Astrocyte of the spinal cord (primary cell): ENCODE measurements around the gene TNFRSF14.
A peak's percentile ranks its signal among the peaks of the same experiment; 100 is the strongest.

Experiments
- DNase-seq: peaks from one replicate; pipeline ENCODE4 v3.0.0; 2011; ENCODE audit warnings: low read depth, low spot score
- H3K4me3 ChIP-seq: 2 replicates; pipeline ENCODE4 v1.5.1; 2011; ENCODE audit warnings: low read depth, mild to moderate bottlenecking, low read length, moderate library complexity
- in situ Hi-C: cut with HindIII; loops from 2 replicates; pipeline ENCODE4 v1.10.0; 2017; ENCODE audit warnings: low sequenced_read_pairs
- TF ChIP-seq, protein P1 (sequence below): IDR thresholded peaks from 2 replicates; pipeline ENCODE4 v1.5.1; 2012; ENCODE audit warnings: low read depth, mild to moderate bottlenecking, low read length, inconsistent platforms

The TNFRSF14 gene

DNA sequence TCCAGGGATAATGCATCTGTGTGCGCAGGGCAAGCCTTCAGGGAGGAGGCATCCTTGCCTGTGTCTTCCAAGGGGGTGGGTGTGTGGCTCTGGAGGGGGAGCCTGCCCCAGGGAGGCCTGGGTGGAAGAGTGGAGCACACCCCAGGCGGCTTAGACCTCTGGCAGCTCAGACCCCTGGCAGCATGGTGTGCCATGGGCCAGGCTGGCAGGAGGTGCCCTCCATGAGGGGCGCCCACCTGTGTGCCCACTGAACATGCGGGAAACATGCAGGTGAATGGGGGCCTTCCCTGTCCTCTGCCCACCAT, 28.7 kb upstream of the TNFRSF14 start:
- no peak overlapping the region for H3K4me3 ChIP-seq
- in situ Hi-C loops, result no loop called here
- DNase-seq, result no peak
- TF ChIP-seq, protein P1, sequence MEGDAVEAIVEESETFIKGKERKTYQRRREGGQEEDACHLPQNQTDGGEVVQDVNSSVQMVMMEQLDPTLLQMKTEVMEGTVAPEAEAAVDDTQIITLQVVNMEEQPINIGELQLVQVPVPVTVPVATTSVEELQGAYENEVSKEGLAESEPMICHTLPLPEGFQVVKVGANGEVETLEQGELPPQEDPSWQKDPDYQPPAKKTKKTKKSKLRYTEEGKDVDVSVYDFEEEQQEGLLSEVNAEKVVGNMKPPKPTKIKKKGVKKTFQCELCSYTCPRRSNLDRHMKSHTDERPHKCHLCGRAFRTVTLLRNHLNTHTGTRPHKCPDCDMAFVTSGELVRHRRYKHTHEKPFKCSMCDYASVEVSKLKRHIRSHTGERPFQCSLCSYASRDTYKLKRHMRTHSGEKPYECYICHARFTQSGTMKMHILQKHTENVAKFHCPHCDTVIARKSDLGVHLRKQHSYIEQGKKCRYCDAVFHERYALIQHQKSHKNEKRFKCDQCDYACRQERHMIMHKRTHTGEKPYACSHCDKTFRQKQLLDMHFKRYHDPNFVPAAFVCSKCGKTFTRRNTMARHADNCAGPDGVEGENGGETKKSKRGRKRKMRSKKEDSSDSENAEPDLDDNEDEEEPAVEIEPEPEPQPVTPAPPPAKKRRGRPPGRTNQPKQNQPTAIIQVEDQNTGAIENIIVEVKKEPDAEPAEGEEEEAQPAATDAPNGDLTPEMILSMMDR, result no peak

DNA sequence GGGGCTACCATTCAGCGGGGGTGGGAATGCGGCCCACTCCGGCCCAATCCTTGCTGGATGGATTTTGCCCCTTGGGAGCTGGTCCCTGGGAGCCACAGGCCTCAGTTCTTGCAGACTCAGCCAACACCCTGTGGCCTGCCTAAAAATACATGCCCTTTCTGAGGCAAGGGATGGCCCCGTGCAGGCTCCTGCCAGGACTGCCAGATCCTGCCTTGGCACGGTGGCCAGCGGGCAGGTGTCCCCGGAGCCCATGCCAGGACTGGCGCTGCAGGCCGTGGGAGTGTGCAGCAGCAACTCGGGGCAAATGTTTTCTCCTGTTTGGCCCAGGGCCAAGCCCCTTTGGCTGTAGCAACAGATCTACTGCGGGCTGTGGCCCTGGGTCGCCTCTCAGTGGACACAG, 28.2 kb upstream of the TNFRSF14 start:
- no peak overlapping the region for H3K4me3 ChIP-seq
- DNase-seq, result no peak
- in situ Hi-C loops, result no loop called here
- TF ChIP-seq, protein P1, result no peak

DNA sequence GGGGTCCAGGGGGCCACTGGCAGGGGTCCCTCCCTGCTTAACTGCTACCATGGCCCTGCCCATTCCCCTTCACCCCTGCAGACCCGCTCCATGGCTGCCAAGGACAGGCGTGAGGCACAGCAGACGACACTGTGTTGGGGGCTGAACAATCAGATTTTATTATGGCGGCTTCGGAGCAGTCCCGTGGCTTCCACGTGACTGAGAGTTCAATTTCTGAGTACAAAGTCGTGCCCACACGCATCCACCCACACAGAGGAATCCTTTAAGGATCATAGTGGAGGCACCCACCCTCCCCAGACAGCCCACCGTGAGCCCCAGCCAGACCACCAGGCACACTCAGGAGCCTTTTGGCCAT, 27.6 kb upstream of the TNFRSF14 start:
- in situ Hi-C loops, result no loop called here
- DNase-seq, result no peak
- TF ChIP-seq, protein P1, result no peak
- no peak overlapping the region for H3K4me3 ChIP-seq

DNA sequence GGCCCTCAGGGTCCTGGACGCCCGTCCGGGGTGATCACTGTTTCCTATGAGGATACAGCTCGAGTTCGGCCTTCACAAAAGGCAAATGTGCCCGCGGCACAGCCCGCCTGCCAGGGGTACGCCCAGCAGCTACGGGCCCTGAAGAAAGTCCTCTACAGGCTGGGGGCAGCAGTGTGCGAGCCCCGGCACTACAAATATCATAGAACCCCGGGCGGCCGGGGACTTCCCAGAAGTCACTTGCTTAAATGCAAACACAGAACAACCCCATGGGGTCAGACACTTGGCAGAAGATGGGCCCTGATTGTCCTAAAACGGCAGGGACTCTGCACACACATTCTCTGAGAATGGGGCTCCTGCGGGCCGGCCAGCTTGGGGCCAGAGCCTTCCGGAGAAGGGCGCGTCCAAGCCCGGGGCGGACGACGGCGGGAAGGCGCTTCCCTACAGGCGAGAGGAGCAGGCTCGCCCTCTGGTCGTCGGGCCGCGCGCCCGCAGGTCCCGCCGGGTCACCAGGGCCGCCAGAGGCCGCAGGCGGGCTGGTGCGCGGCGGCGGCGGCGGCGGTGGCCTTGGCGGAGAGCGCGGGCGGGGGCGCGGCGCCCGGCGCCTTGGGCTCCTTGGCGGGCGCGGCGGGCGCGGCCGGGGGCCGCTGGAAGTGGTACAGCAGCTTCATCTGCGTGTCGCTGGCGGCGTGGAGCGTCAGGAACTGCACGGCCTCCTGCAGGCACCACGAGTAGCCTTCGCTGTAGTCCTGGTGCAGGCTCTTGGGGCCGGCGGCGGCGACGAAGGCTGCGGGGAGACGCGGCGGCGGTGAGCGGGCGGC, 27.0 kb upstream of the TNFRSF14 start:
- TF ChIP-seq, protein P1, result peak; percentile 4
- in situ Hi-C loops, result no loop called here
- H3K4me3 ChIP-seq, result no peak overlapping the region
- DNase-seq, result peak; percentile 31

DNA sequence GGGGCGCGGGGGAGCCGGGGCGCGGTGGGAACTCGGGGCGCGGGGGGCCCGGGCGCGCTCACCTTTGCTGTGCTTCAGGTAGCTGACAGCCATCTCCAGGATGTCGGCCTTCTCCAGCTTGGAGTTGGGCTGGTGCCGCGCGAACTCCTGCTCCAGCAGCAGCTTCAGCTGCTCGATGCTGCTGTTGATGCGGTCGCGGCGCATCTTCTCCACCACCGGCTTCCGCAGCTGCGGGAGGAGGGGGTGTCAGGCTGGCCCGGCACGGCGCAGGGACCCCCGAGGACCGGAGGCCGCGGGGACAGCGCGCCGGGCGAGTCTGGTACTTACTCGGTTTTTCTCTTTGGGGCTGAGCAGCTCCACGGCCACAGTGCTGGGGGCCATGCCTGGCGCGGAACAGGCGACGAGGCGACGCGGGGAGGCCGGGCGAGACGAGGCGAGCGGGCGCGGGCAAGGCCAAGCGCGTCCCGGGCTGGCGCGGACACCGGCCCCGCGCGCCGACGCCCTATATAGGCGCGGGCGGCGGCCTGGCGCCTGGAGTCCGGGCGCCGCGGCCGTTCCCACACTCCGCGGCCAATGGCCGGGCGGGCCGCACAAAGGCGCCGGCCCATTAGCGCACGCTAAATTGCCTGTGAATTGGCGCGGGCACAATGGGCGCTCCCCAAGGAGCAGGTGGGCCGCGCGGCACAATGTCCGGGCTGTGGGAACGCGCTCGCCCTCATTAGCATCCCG, 26.2 kb upstream of the TNFRSF14 start, which contains the start of gene HES5:
Gene HES5, minus strand, starts transcription at position 480 of the 729 bp plus-strand sequence. Its CDS starts 99 bp downstream, at position 381.
- no peak for DNase-seq
- in situ Hi-C loops, result no loop called here
- H3K4me3 ChIP-seq, result no peak within 1 kb of the TSS

DNA sequence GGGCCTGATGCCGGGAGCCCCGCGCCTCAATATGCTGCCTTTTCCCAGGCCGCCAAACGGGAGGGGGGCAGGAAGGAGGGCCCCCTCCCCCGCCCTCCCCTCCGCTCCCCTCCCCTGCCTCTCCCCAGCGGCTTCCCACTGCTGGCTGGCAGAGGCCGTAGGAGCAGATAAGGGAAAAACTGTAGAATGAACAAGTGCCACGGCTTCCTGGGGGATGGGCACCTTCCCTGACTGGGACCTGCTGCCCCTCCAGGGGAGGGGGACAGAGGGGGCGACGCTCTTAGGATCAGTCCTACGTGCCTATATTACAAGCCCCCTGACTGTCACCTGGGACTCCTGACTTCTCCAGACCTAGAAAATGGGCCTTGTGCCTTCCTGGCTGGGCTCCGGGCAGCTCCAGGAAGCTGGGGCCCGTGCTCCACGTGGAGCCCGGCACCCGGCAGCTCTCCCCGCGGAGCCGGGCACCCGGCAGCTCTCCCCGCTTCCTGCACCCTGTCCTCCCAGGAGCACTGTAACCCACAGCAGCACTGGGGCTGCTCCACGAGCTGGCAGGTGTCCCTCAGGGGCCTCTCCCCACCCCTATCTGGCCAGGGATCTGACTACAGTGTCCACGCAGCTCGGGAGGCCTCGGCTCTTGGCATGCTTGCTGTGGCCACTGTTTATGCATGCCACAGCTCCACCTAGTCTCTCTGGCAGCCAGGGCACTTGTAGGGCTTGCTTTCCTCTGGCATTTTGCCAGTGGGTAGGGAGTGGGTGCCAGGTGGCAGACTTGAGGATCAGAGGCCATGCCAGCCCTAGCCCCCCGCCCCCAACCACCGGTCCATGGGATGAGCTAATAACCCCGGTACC, 25.4 kb upstream of the TNFRSF14 start:
- no peak overlapping the region for H3K4me3 ChIP-seq
- in situ Hi-C loops, result no loop called here

More for the DNA sequence above, 26.2 kb upstream of the TNFRSF14 start, which contains the start of gene HES5:
- TF ChIP-seq, protein P1, result no peak

More for the DNA sequence above, 25.4 kb upstream of the TNFRSF14 start:
- DNase-seq, result no peak
- TF ChIP-seq, protein P1, result no peak
